Umbilical cord (tissue), 2 donors: ENCODE data around the gene MIOS. TPM values are rescaled to one million over a fixed set of nuclear protein-coding genes. Genes with fewer than 3 reads are reported as not detected.
"Not testable (repeated sequence)": the region's sequence is repeated elsewhere in the genome, so short reads cannot be mapped to it uniquely, and the experiment has no call there.

Source experiments
- DNase-seq: peaks from one replicate; pipeline ENCODE4 v3.0.0-alpha.2; 2015; ENCODE audit warnings: low spot score
- total RNA-seq: library from RNA; depleted of rRNA; stranded (reverse); fragments of >200 nt; gene quantifications from one replicate; pipeline ENCODE4 v1.2.3, GENCODE V29; 2014; ENCODE audit warnings: low replicate concordance; ENCODE audit not compliant: insufficient read depth

MIOS gene
- total RNA-seq, 1 donor from 2014 or later: 51.8 TPM

- no peak for DNase-seq
Observed at GRCh38 chr7:7554649-7555575, 11.8 kb upstream of the MIOS start.

DNA sequence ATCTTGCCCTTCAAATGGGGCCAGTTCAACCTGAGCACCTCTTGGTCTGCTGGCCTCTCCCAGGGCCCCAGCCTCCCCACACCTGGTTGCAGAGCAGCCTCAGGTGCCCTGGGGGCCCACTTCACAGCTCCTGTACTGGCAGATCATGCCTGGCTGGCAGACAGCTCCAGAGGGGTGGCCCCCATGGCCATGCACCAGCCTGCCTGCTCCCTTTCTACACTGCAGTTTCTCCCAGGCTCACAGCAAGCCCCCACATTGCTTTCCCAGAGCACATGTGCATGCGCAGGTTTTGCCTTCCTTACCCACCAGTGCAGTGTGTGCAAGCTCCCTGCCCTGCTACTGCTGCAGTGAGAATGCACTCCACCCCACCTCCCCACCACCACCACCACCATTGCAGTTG is 9.8 kb upstream of the MIOS start:
- DNase-seq: no peak

- DNase-seq: no peak
Observed at GRCh38 chr7:7557252-7557651, 9.4 kb upstream of the MIOS start.

DNA sequence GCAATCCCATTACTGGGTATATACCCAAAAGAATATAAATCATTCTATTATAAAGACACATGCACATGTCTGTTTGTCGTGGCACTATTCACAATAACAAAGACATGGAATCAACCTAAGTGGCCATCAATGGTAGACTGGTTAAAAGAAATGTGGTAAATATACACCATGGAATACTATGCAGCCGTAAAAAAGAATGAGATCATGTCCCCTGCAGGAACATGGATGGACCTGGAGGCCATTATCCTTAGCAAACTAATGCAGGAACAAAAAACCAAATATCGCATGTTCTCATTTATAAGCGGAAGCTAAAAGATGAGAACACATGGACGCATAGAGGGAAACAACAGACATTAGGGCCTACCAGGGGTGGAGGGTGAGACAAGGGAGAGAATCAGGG is 5.1 kb upstream of the MIOS start:
- not testable (repeated sequence) for DNase-seq

DNA sequence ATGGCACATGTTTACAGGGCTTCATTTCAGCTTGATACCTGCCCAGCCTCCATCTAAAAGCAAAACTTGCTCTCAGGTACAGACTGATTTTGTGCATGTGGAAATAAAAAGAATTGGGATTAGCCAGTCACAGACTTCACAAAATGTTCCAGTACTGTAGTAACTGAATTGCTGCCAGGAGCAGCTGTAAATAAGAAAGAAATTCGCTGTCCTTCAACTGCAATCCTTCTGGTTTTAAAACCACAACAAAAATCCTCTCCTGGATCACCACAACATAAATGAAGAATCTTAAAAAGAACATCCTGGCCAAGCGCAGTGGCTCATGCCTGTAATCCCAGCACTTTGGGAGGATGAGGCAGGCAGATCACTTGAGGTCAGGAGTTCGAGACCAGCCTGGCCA is 3.9 kb upstream of the MIOS start:
- DNase-seq: peak; percentile 26

GRCh38 chr7:7563269-7563668 is 3.4 kb upstream of the MIOS start:
- DNase-seq: peak; percentile 28

- peak; percentile 7 for DNase-seq
Observed at GRCh38 chr7:7563813-7564212, 2.9 kb upstream of the MIOS start.

DNA sequence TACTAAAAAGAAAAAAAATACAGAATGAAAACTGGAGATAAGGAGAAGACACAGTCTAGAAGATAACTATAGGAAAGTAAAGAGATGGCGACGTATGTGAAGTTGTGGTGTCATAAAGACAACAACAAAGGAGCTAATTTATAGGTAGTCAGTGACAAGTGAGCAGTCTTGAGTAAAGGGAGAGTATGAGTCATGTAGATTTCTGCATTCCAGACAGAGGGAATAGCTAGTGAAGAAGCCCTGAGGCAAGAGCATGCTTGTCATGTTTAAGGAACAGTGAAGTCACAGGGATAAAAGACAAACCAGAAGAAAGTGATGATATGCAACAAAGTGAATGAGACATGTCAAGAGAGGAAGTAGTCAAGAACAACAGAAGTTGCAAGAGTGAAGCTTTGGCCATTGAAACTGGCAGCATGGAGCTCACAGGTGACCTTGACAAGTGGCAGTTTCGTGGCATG is 2.3 kb upstream of the MIOS start:
- DNase-seq: peak; percentile 53

GRCh38 chr7:7565018-7565680 is 1.5 kb upstream of the MIOS start:
- DNase-seq: no peak

- peak; percentile 67 for DNase-seq
Observed at GRCh38 chr7:7565746-7566650, 686 bp upstream of the MIOS start.

DNA sequence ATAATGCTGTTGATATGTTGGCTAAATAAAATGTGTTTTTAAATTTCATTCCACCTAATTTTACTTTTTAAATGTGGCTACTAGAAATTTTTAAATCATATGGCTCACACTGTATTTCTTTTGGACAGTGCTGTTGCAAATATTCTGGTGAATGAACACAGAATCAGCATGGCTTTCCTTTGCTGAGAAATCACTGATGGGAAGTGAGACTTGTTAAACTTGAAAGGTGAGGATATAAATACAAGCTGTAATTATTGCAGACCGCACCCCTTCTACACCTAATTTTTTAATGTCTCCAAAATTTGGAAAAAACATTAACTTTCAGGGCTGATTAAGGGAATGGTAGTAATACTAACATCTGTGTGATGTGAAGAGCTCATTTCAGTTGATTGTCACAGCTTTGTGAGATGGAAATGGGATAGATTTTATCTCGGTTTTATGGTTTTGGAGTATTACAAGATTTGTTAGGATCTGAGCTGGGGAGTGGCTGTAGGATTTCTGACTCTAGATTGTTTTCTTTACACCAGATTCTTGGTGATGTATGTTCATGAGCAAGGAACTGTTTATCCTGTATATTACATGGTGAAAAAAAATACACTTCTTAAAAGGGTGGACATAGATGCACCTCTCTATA is 1.3 kb downstream of the MIOS start:
- no peak for DNase-seq

GRCh38 chr7:7568553-7568952 is 1.9 kb downstream of the MIOS start:
- no peak for DNase-seq

GRCh38 chr7:7569081-7569527 is 2.4 kb downstream of the MIOS start:
- DNase-seq: peak; percentile 14

GRCh38 chr7:7569615-7570014 is 2.9 kb downstream of the MIOS start:
- DNase-seq: no peak

DNA sequence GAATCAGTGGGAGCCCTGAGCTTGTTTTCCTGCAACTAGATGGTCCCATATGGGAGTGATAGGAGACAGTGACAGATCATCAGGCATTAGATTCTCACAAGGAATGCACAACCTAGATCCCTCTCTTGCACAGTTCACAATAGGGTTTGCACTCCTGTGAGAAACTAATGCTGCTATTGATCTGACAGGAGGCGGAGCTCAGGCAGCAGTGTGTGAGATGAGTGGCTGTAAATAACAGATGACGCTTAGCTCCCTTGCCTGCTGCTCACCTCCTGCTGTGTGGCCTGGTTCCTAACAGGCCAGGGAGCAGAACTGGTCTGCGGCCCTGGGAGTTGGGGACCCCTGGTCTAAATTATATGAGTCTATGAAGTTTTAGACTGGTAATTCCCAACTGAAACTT is 3.9 kb downstream of the MIOS start:
- DNase-seq: no peak

- no peak for DNase-seq
Observed at GRCh38 chr7:7573701-7574100, 7.0 kb downstream of the MIOS start.

GRCh38 chr7:7576344-7576743 is 9.7 kb downstream of the MIOS start:
- DNase-seq: no peak

GRCh38 chr7:7577888-7578287 is 11.2 kb downstream of the MIOS start:
- no peak for DNase-seq

DNA sequence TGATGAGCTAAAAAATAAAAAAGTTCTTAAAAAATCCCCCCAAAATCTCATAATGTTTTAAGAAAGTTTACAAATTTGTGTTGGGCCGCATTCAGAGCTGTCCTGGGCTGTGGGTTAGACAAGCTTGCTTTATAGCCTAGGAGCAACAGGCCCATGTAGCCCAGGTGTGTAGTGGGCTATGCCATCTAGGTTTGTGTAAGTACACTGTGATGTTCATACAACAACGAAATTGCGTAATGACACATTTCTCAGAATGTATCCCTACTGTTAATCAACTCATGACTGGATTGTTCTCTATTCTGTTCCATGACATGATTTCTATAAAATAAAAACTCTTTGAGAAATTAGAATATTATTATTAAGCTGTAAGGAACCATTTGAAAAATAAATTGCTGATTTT is 13.0 kb downstream of the MIOS start:
- DNase-seq: no peak

DNA sequence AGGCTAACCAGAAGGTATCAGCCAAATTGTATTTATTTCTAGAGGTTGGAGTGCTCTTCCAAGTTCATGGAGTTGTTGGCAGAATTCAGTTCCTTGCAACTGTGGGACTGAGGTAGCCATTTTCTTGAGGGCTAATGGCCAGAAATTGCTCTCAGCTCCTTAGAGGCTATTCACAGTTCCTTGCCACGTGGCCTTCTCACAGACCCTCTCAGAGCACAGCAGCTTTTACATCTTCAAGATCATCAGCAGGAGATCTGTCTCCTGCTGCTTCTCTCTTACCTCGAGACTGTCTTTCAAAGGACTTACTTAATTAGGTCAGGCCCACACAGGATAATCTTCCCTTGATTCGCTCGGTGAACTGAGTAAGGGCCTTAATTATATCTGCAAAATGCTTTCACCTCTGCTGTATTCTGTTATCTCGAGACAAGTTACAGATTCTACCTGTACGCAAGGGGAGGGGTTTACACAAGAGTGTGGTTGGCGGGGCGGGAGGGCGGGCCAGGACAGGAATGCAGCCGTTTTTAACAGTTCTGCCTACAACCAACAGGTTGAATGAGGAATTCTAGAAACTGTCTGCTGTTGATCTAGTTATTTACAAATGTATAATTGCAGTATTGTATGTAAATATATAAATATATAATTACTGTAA is 15.0 kb downstream of the MIOS start:
- no peak for DNase-seq

- no peak for DNase-seq
Observed at GRCh38 chr7:7582596-7582995, 15.9 kb downstream of the MIOS start.
